DMS79 treated with DMSO at 0.1 percent for 48 hours (cell line): ENCODE data around the gene CCND2.

ENCODE experiments used
- DNase-seq: peaks from one replicate; lab custom pipeline; 2025; lab: John Stamatoyannopoulos, UW

Gene CCND2

GRCh38 chr12:4256043-4256826, 17.3 kb upstream of the CCND2 start:
- no peak for DNase-seq

GRCh38 chr12:4257442-4257841, 16.1 kb upstream of the CCND2 start:
- DNase-seq, result no peak

GRCh38 chr12:4259099-4259498, 14.5 kb upstream of the CCND2 start:
- DNase-seq, result no peak

- DNase-seq, result no peak
These were observed 11.9 kb upstream of the CCND2 start for GRCh38 chr12:4261655-4262054.

GRCh38 chr12:4265280-4265679, 8.3 kb upstream of the CCND2 start:
- DNase-seq, result no peak

GRCh38 chr12:4266990-4267389, 6.6 kb upstream of the CCND2 start:
- no peak for DNase-seq

- DNase-seq, result no peak
These were observed 5.7 kb upstream of the CCND2 start for GRCh38 chr12:4267704-4268328.

- DNase-seq, result no peak
These were observed 5.0 kb upstream of the CCND2 start for GRCh38 chr12:4268329-4269181.

GRCh38 chr12:4269279-4269991, 4.1 kb upstream of the CCND2 start:
- DNase-seq, result no peak

GRCh38 chr12:4270016-4270830, 3.3 kb upstream of the CCND2 start:
- no peak for DNase-seq

GRCh38 chr12:4270831-4271716, 2.5 kb upstream of the CCND2 start:
- no peak for DNase-seq

GRCh38 chr12:4271717-4272423, 1.7 kb upstream of the CCND2 start:
- DNase-seq, result no peak

GRCh38 chr12:4272424-4273272, 914 bp upstream of the CCND2 start:
- no peak for DNase-seq

- DNase-seq, result no peak
These were observed 300 bp upstream of the CCND2 start for GRCh38 chr12:4273273-4273651.

GRCh38 chr12:4274396-4275015, 944 bp downstream of the CCND2 start:
- DNase-seq, result no peak

- no peak for DNase-seq
These were observed 1.7 kb downstream of the CCND2 start for GRCh38 chr12:4275016-4275869.

GRCh38 chr12:4275870-4276301, 2.3 kb downstream of the CCND2 start:
- no peak for DNase-seq
